Measurements from ENCODE around the gene C2CD4C. TPM values are rescaled to one million over a fixed set of nuclear protein-coding genes. Genes with fewer than 3 reads are reported as not detected.

Gene C2CD4C
- total RNA-seq, 1 experiment from 2014 or later, result 9.8 TPM

DNA sequence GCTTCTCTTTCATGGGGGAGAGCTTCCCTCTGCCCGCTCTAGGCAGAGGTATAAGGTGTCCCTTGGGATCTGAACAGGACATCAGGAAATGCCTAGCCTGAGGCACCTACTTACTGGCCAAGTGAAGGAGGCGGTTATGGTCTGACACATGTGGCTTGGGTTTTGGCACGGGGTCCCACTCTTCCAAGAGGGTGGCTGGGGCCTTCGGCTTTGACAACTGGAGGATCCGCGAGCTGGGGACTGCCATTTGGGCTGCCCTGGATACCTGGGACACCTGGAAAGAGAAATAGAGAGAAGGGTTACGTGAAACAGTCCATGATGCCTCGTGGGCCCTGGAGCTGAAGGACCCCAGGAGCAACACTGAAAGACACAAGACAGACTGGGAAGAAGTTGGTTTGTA is 42.0 kb downstream of the C2CD4C start:
- ATAC-seq (no peak), DNase-seq (ENCODE audit: low spot score) (no peak)
- Mint-ChIP-seq H3K36me3 (no peaks in the 10 kb centered on the region), H3K27ac (no peak overlapping the region), H3K4me1 (no peaks in the 10 kb centered on the region), H3K9me3 (peaks cover 3% of the 10 kb centered on the region; the same call in 1 of the 2 replicates), H3K27me3 (ENCODE audit: low read depth) (no peaks in the 10 kb centered on the region; the same call in 1 of the 2 replicates), H3K4me3 (no peak overlapping the region)
- TF ChIP-seq PRRX2 (CRISPR knock-in tag; IDR thresholded peaks at IDR 0.05) (no peak), ATF3 (CRISPR knock-in tag; conservative IDR thresholded peaks at IDR 0.05) (no peak), AR (CRISPR knock-in tag; IDR thresholded peaks at IDR 0.05) (no peak), ZNF396 (CRISPR knock-in tag; IDR thresholded peaks at IDR 0.05; ENCODE audit: borderline replicate concordance) (no peak)
- ChIA-PET POLR2A (interaction anchor here (0.6 kb wide), 1 partner anchor 134 kb away, joined by 3 read pairs; no protein-coding TSS in a partner anchor), CTCF (interaction anchor here (1.2 to 1.4 kb wide), 2 partner anchors 17 to 18 kb away, joined by 3 read pairs; no protein-coding TSS in a partner anchor)

DNA sequence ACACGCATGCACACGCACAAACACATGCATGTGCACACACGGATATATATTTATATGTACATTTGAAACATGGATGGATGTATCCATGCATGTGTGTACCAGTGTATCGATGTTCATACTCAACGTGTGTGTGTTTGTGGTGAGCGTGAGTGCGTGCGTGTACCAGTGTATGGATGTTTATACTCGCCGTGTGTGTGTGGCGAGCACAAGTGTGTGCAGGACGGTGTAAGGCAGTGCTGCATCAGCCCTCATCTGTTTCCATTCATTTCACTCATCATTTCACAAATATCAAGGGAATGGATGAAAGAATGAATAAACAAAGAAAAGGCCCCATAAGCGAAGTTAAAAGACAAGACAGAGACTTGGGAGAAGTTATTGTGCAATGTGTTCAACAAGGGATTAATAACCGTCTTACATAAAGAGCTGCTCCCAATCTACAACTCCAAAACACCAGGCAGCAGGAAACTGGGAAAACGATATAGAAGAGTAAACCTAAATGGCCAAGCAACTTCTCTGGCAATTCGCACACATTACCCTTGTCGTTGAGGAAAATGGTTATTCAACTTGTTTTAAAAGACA is 42.7 kb downstream of the C2CD4C start:
- ChIA-PET CTCF (interaction anchor here (1.4 kb wide), 1 partner anchor 18 kb away, joined by 3 read pairs; no protein-coding TSS in a partner anchor), POLR2A (no interaction called here)
- ATAC-seq (no peak), DNase-seq (ENCODE audit: low spot score) (no peak)
- TF ChIP-seq ZNF423 (CRISPR knock-in tag; IDR thresholded peaks at IDR 0.05), result no peak
- TF ChIP-seq SP1 (CRISPR knock-in tag; conservative IDR thresholded peaks at IDR 0.05), result no peak
- TF ChIP-seq, protein P1, sequence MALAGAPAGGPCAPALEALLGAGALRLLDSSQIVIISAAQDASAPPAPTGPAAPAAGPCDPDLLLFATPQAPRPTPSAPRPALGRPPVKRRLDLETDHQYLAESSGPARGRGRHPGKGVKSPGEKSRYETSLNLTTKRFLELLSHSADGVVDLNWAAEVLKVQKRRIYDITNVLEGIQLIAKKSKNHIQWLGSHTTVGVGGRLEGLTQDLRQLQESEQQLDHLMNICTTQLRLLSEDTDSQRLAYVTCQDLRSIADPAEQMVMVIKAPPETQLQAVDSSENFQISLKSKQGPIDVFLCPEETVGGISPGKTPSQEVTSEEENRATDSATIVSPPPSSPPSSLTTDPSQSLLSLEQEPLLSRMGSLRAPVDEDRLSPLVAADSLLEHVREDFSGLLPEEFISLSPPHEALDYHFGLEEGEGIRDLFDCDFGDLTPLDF (CRISPR knock-in tag; IDR thresholded peaks at IDR 0.05), result no peak
- Mint-ChIP-seq H3K4me1 (no peaks in the 10 kb centered on the region), H3K4me3 (no peak overlapping the region), H3K27me3 (ENCODE audit: low read depth) (no peaks in the 10 kb centered on the region; the same call in 1 of the 2 replicates), H3K27ac (no peak overlapping the region), H3K36me3 (no peaks in the 10 kb centered on the region), H3K9me3 (peaks cover 3% of the 10 kb centered on the region; the same call in 1 of the 2 replicates)

DNA sequence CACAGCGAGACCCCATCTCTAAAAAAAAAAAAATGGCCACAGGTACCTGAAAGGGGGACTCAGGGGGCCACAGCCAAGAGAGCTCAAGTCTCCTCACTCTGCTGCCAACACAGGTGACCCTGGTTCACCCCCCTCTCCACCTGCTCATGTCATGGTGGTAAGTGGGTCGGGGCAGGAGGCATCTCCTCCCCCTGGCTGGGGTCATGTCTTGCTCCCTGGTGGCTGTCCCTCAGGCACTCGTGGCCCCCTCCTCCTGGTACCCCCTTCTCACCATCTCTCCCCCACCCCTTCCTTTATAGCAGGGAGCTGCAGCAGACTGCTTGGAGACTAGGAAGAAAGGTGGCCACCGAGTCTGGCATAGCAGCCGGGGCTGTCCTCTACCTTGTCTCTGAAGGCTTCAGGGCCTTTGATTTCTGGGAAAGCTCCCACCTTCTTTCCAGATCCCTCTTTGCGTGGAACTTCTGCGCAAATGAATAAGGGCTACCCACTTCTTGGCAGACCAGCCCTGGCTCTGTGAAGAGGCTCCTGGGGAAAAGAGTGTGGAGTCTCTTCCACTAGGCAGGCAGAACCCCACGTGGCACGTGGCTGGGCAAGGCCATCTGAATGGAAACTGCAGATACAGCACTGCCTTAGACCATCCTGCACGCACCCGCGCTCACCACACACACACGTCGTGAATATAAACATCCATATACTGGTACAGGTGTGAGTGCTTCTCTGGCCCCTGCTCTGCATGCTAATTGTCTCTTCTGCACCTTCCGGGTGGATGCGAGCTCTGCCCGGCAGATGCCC is 44.3 kb downstream of the C2CD4C start:
- Mint-ChIP-seq H3K27me3 (ENCODE audit: low read depth) (no peaks in the 10 kb centered on the region; the same call in 1 of the 2 replicates), H3K4me3 (no peak overlapping the region), H3K36me3 (no peaks in the 10 kb centered on the region), H3K4me1 (no peaks in the 10 kb centered on the region), H3K27ac (no peak overlapping the region), H3K9me3 (peaks cover 3% of the 10 kb centered on the region; the same call in 1 of the 2 replicates)
- CTCF ChIA-PET, result interaction anchor here (0.9 to 1.9 kb wide), 2 partner anchors 20 to 131 kb away, joined by 3 to 5 read pairs; no protein-coding TSS in a partner anchor
- no peak for ATAC-seq
- POLR2A ChIA-PET, result no interaction called here
- no peak for DNase-seq (ENCODE audit: low spot score)
- TF ChIP-seq, protein P2, sequence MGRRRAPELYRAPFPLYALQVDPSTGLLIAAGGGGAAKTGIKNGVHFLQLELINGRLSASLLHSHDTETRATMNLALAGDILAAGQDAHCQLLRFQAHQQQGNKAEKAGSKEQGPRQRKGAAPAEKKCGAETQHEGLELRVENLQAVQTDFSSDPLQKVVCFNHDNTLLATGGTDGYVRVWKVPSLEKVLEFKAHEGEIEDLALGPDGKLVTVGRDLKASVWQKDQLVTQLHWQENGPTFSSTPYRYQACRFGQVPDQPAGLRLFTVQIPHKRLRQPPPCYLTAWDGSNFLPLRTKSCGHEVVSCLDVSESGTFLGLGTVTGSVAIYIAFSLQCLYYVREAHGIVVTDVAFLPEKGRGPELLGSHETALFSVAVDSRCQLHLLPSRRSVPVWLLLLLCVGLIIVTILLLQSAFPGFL (CRISPR knock-in tag; IDR thresholded peaks at IDR 0.05; ENCODE audit: borderline replicate concordance), result no peak
- TF ChIP-seq EMX1 (CRISPR knock-in tag; IDR thresholded peaks at IDR 0.05) (no peak), ZNF232 (CRISPR knock-in tag; IDR thresholded peaks at IDR 0.05) (no peak), CREB1 (CRISPR knock-in tag; IDR thresholded peaks at IDR 0.05) (no peak), KAT7 (CRISPR knock-in tag; IDR thresholded peaks at IDR 0.05; ENCODE audit: borderline replicate concordance) (no peak), MXD4 (CRISPR knock-in tag; IDR thresholded peaks at IDR 0.05; ENCODE audit: borderline replicate concordance) (no peak), CDX4 (CRISPR knock-in tag; IDR thresholded peaks at IDR 0.05; ENCODE audit: borderline replicate concordance) (no peak), NR2C2 (CRISPR knock-in tag; IDR thresholded peaks at IDR 0.05) (no peak), IRF2 (CRISPR knock-in tag; IDR thresholded peaks at IDR 0.05; ENCODE audit: borderline replicate concordance, low read depth) (no peak), IRF1 (CRISPR knock-in tag; IDR thresholded peaks at IDR 0.05) (no peak), ZNF396 (CRISPR knock-in tag; IDR thresholded peaks at IDR 0.05; ENCODE audit: borderline replicate concordance) (no peak), FOXJ3 (CRISPR knock-in tag; IDR thresholded peaks at IDR 0.05; ENCODE audit: borderline replicate concordance) (no peak), ZNF416 (CRISPR knock-in tag; IDR thresholded peaks at IDR 0.05) (no peak), ELF4 (CRISPR knock-in tag; IDR thresholded peaks at IDR 0.05; ENCODE audit: low read depth) (no peak)
- TF ChIP-seq, protein P3, sequence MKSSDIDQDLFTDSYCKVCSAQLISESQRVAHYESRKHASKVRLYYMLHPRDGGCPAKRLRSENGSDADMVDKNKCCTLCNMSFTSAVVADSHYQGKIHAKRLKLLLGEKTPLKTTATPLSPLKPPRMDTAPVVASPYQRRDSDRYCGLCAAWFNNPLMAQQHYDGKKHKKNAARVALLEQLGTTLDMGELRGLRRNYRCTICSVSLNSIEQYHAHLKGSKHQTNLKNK (CRISPR knock-in tag; IDR thresholded peaks at IDR 0.05), result no peak
- TF ChIP-seq, protein P1 (CRISPR knock-in tag; IDR thresholded peaks at IDR 0.05), result no peak

All from WTC11 (cell line).